HEK293 (cell line): ENCODE measurements around the gene LY6G6D.

Source experiments
- CTCF ChIA-PET: fragments of 350-600 bp; formaldehyde crosslinking; extraction: SDS; loops from one replicate; lab custom pipeline; 2021; ENCODE audit warnings: antibody characterized with exemption; lab: Yijun Ruan, JAX
- POLR2A ChIA-PET: fragments of 300-600 bp; formaldehyde crosslinking; extraction: SDS; loops from one replicate; lab custom pipeline; 2020; ENCODE audit warnings: antibody characterized with exemption, inconsistent platforms; lab: Yijun Ruan, JAX
- H3K27ac ChIP-seq: fragments of 200-500 bp; sonication (Bioruptor generic); 2 replicates; pipeline ENCODE4 v1.5.1; 2014; ENCODE audit warnings: low read depth, low read length, control low read depth, inconsistent platforms; ENCODE audit errors: extremely low read depth
- H3K36me3 ChIP-seq, 2 experiments: fragments of 200-500 bp in 1 of 2; sonication (Bioruptor generic) in 1 of 2; 1 replicate in 1 of 2; 2 replicates in 1 of 2; pipeline ENCODE4 v1.5.1; 2014 to 2017; ENCODE audit warnings: inconsistent platforms in 2 of 2, low read length in 2 of 2; ENCODE audit not compliant: control insufficient read depth in 2 of 2, insufficient read depth in 1 of 2
- H3K4me1 ChIP-seq: fragments of 200-500 bp; sonication (Bioruptor generic); 2 replicates; pipeline ENCODE4 v1.5.1; 2014; ENCODE audit warnings: mild to moderate bottlenecking, low read length, inconsistent platforms; ENCODE audit not compliant: control insufficient read depth, insufficient read depth
- H3K4me3 ChIP-seq: 2 replicates; pipeline ENCODE4 v1.5.1; 2011; ENCODE audit warnings: low read depth, mild to moderate bottlenecking, control low read depth, low read length, moderate library complexity
- H3K9me3 ChIP-seq: fragments of 200-500 bp; sonication (Bioruptor generic); 2 replicates; pipeline ENCODE4 v1.5.1; 2014; ENCODE audit warnings: low read depth, low read length, inconsistent platforms; ENCODE audit not compliant: control insufficient read depth, insufficient read depth
- EGR2 ChIP-seq: fragments of 450-650 bp; formaldehyde crosslinking; IDR thresholded peaks from 2 replicates; pipeline ENCODE4 v1.5.1; 2016; ENCODE audit warnings: low read depth, missing biosample characterization, missing genetic modification characterization
- GLI4 ChIP-seq: fragments of 450-650 bp; formaldehyde crosslinking; IDR thresholded peaks from 2 replicates; pipeline ENCODE4 v1.5.1; 2016; ENCODE audit warnings: missing biosample characterization, missing genetic modification characterization
- GLIS1 ChIP-seq: fragments of 450-650 bp; formaldehyde crosslinking; IDR thresholded peaks from 2 replicates; pipeline ENCODE4 v1.5.1; 2016; ENCODE audit warnings: missing biosample characterization, missing genetic modification characterization
- GLIS2 ChIP-seq: fragments of 450-650 bp; formaldehyde crosslinking; IDR thresholded peaks from 2 replicates; pipeline ENCODE4 v1.5.1; 2016; ENCODE audit warnings: missing biosample characterization, missing genetic modification characterization
- MEIS1 ChIP-seq: sonication (generic); formaldehyde crosslinking; IDR thresholded peaks from 2 replicates; pipeline ENCODE4 v1.8.1; 2022; ENCODE audit warnings: missing genetic modification reagents, mild to moderate bottlenecking, borderline replicate concordance
- MYNN ChIP-seq: fragments of 450-650 bp; formaldehyde crosslinking; IDR thresholded peaks from 2 replicates; pipeline ENCODE4 v1.5.1; 2016; ENCODE audit warnings: missing biosample characterization, missing genetic modification characterization, borderline replicate concordance
- SCRT1 ChIP-seq: fragments of 450-650 bp; formaldehyde crosslinking; IDR thresholded peaks from 2 replicates; pipeline ENCODE4 v1.5.1; 2016; ENCODE audit warnings: missing biosample characterization, missing genetic modification characterization, borderline replicate concordance
- SCRT2 ChIP-seq: fragments of 450-650 bp; formaldehyde crosslinking; IDR thresholded peaks from 2 replicates; pipeline ENCODE4 v1.5.1; 2016; ENCODE audit warnings: missing biosample characterization, missing genetic modification characterization
- TSHZ1 ChIP-seq: fragments of 450-650 bp; formaldehyde crosslinking; IDR thresholded peaks from 2 replicates; pipeline ENCODE4 v1.5.1; 2016; ENCODE audit warnings: missing biosample characterization, missing genetic modification characterization, borderline replicate concordance
- ZBTB17 ChIP-seq: fragments of 450-650 bp; formaldehyde crosslinking; IDR thresholded peaks from 2 replicates; pipeline ENCODE4 v1.5.1; 2016; ENCODE audit warnings: missing biosample characterization, missing genetic modification characterization
- ZFHX2 ChIP-seq: fragments of 450-650 bp; formaldehyde crosslinking; conservative IDR thresholded peaks from 2 replicates; pipeline ENCODE4 v1.5.1; 2016; ENCODE audit warnings: missing biosample characterization, missing genetic modification characterization
- ZNF121 ChIP-seq: fragments of 450-650 bp; formaldehyde crosslinking; IDR thresholded peaks from 2 replicates; pipeline ENCODE4 v1.5.1; 2016; ENCODE audit warnings: missing biosample characterization, missing genetic modification characterization
- ZNF157 ChIP-seq: fragments of 450-650 bp; formaldehyde crosslinking; IDR thresholded peaks from 2 replicates; pipeline ENCODE4 v1.5.1; 2016; ENCODE audit warnings: missing biosample characterization, missing genetic modification characterization
- ZNF184 ChIP-seq: fragments of 450-650 bp; IDR thresholded peaks from 2 replicates; pipeline ENCODE4 v1.5.1; 2018; ENCODE audit warnings: missing biosample characterization, mild to moderate bottlenecking, missing genetic modification characterization
- ZNF274 ChIP-seq, 2 experiments: fragments of 200-500 bp in 1 of 2; fragments of 450-650 bp in 1 of 2; sonication (Bioruptor generic) in 1 of 2; formaldehyde crosslinking in 1 of 2; IDR thresholded peaks; 2 replicates each; pipeline versions ENCODE4 v1.5.1 to v1.6.1; 2014 to 2016; ENCODE audit warnings: borderline replicate concordance in 1 of 2, inconsistent platforms in 1 of 2, low read length in 1 of 2, missing biosample characterization in 1 of 2, missing genetic modification characterization in 1 of 2
- ZNF302 ChIP-seq: fragments of 450-650 bp; formaldehyde crosslinking; IDR thresholded peaks from 2 replicates; pipeline ENCODE4 v1.5.1; 2016; ENCODE audit warnings: missing biosample characterization, missing genetic modification characterization, low read depth
- ZNF391 ChIP-seq: fragments of 450-650 bp; formaldehyde crosslinking; IDR thresholded peaks from 2 replicates; pipeline ENCODE4 v1.5.1; 2016; ENCODE audit warnings: low read depth, missing biosample characterization, missing genetic modification characterization, borderline replicate concordance
- ZNF514 ChIP-seq: fragments of 450-650 bp; formaldehyde crosslinking; IDR thresholded peaks from 2 replicates; pipeline ENCODE4 v1.5.1; 2016; ENCODE audit warnings: missing biosample characterization, missing genetic modification characterization
- ZNF544 ChIP-seq: fragments of 450-650 bp; formaldehyde crosslinking; IDR thresholded peaks from 2 replicates; pipeline ENCODE4 v1.5.0; 2017; ENCODE audit warnings: missing biosample characterization, missing genetic modification characterization
- ZNF549 ChIP-seq: fragments of 450-650 bp; IDR thresholded peaks from 2 replicates; pipeline ENCODE4 v1.5.1; 2018; ENCODE audit warnings: missing biosample characterization, missing genetic modification characterization, mild to moderate bottlenecking, inconsistent platforms, moderate library complexity
- ZNF626 ChIP-seq: fragments of 450-650 bp; sonication (Bioruptor Pico); formaldehyde crosslinking; IDR thresholded peaks from 2 replicates; pipeline ENCODE4 v1.5.1; 2018; ENCODE audit warnings: missing biosample characterization, missing genetic modification characterization, inconsistent platforms
- ZSCAN23 ChIP-seq: fragments of 450-650 bp; formaldehyde crosslinking; IDR thresholded peaks from 2 replicates; pipeline ENCODE4 v1.5.1; 2016; ENCODE audit warnings: missing biosample characterization, missing genetic modification characterization

The LY6G6D gene

GRCh38 chr6:31727717-31728671, 12.8 kb downstream of the LY6G6D start:
- no peak overlapping the region for H3K4me3 ChIP-seq
- ChIA-PET CTCF (interaction anchor here (0.6 to 3.6 kb wide), 10 partner anchors 8 to 322 kb away, joined by 3 to 28 read pairs (median 5); partner anchors contain the start of genes ABHD16A and CLIC1), POLR2A (interaction anchor here (1.4 to 4.7 kb wide), 3 partner anchors 11 to 99 kb away, joined by 6 to 54 read pairs (median 52); partner anchors contain the start of genes ABHD16A, HSPA1B and MSH5)
- H3K9me3 ChIP-seq = no peaks in the 10 kb centered on the region
- no peak overlapping the region for H3K27ac ChIP-seq
- no peak for TF ChIP-seq ZNF121 (tag by site-specific recombination)
- TF ChIP-seq ZNF544 (tag by site-specific recombination) = no peak
- no peak for TF ChIP-seq ZNF514
- no peak for TF ChIP-seq GLIS1
- TF ChIP-seq ZNF184 (tag by site-specific recombination) = no peak
- no peak for TF ChIP-seq MYNN
- no peak for TF ChIP-seq ZNF274 (IDR thresholded peaks at IDR 0.05; ENCODE audit: low read length)
- TF ChIP-seq ZNF274 (tag by site-specific recombination; IDR thresholded peaks at IDR 0.05; ENCODE audit: borderline replicate concordance) = no peak
- no peak for TF ChIP-seq TSHZ1
- no peak for TF ChIP-seq ZNF391 (tag by site-specific recombination)
- no peak for TF ChIP-seq ZBTB17 (tag by site-specific recombination)
- no peak for TF ChIP-seq ZNF302 (tag by site-specific recombination)
- TF ChIP-seq GLIS2 (tag by site-specific recombination) = no peak
- TF ChIP-seq MEIS1 (CRISPR knock-in tag) = no peak
- no peak for TF ChIP-seq ZNF626 (tag by site-specific recombination)
- no peak for TF ChIP-seq ZNF549 (tag by site-specific recombination)
- TF ChIP-seq ZNF157 = no peak
- no peak for TF ChIP-seq ZSCAN23 (tag by site-specific recombination)
- H3K36me3 ChIP-seq = peaks cover 6 to 48% of the 10 kb centered on the region in 2 experiments; a peak in 2 of 3 replicates
- H3K4me1 ChIP-seq = no peaks in the 10 kb centered on the region

GRCh38 chr6:31728767-31729514, 13.8 kb downstream of the LY6G6D start, which contains the start of gene DDAH2:
Gene DDAH2 (minus strand): TSS chr6:31729299. CDS start chr6:31729161, 138 bp downstream.
- Histone ChIP-seq H3K4me1 (no peaks in the 10 kb centered on the region), H3K36me3 (peaks cover 10 to 57% of the 10 kb centered on the region in 2 experiments; a peak in 2 of 3 replicates), H3K27ac (peak within 1 kb of the TSS; percentile 67), H3K9me3 (no peaks in the 10 kb centered on the region), H3K4me3 (peak within 1 kb of the TSS; percentile 74)
- CTCF ChIA-PET = interaction anchor here (0.6 to 3.6 kb wide), 15 partner anchors 10 to 223 kb away, joined by 3 to 28 read pairs (median 6); partner anchors contain the start of genes MSH5 and NEU1
- no peak for TF ChIP-seq GLI4 (tag by site-specific recombination)
- TF ChIP-seq SCRT2 (tag by site-specific recombination) = peak; percentile 99
- peak; percentile 60 for TF ChIP-seq ZFHX2 (tag by site-specific recombination)
- peak; percentile 97 for TF ChIP-seq SCRT1
- peak; percentile 56 for TF ChIP-seq EGR2 (tag by site-specific recombination)
- POLR2A ChIA-PET = interaction anchor here (0.7 to 4.7 kb wide), 21 partner anchors 9 to 1243 kb away, joined by 3 to 54 read pairs (median 6); partner anchors contain the start of genes ABHD16A, CSNK2B, FKBPL and GPANK1
